HG02885 (cell line): ENCODE results near the gene RFX2.
"Not testable (repeated sequence)": the region's sequence is repeated elsewhere in the genome, so short reads cannot be mapped to it uniquely, and the experiment has no call there.

Experiments used
- ATAC-seq: cut with Tn5 transposase; IDR thresholded peaks from one replicate; pipeline ENCODE4 v1.9.1; 2021; ENCODE audit warnings: mild to moderate bottlenecking; ENCODE audit not compliant: unreplicated experiment, poor library complexity

Gene RFX2

GRCh38 chr19:5977785-5978605, 132.3 kb downstream of the RFX2 start, which contains the start of gene RANBP3:
TSS of gene RANBP3 (minus strand) at chr19:5978140. CDS start at chr19:5978082, 58 bp downstream.
- peak; percentile 91 for ATAC-seq

GRCh38 chr19:5977222-5977784, 133.0 kb downstream of the RFX2 start:
- no peak for ATAC-seq

- ATAC-seq: no peak
Observed at GRCh38 chr19:5976768-5977167, 133.5 kb downstream of the RFX2 start.

- no peak for ATAC-seq
Observed at GRCh38 chr19:5975388-5975728, 134.9 kb downstream of the RFX2 start.

- ATAC-seq: no peak
Observed at GRCh38 chr19:5974721-5975387, 135.4 kb downstream of the RFX2 start.

GRCh38 chr19:5973867-5974635, 136.2 kb downstream of the RFX2 start:
- no peak for ATAC-seq

- ATAC-seq: no peak
Observed at GRCh38 chr19:5973376-5973775, 136.9 kb downstream of the RFX2 start.

- ATAC-seq: no peak
Observed at GRCh38 chr19:5972355-5972731, 138.0 kb downstream of the RFX2 start.

GRCh38 chr19:5971714-5972354, 138.5 kb downstream of the RFX2 start:
- no peak for ATAC-seq

- no peak for ATAC-seq
Observed at GRCh38 chr19:5969476-5969875, 140.8 kb downstream of the RFX2 start.

GRCh38 chr19:5968431-5969373, 141.6 kb downstream of the RFX2 start:
- ATAC-seq: no peak

GRCh38 chr19:5967994-5968430, 142.3 kb downstream of the RFX2 start:
- no peak for ATAC-seq

GRCh38 chr19:5967571-5967970, 142.7 kb downstream of the RFX2 start:
- no peak for ATAC-seq

GRCh38 chr19:5966941-5967340, 143.4 kb downstream of the RFX2 start:
- no peak for ATAC-seq

GRCh38 chr19:5966215-5966614, 144.1 kb downstream of the RFX2 start:
- ATAC-seq: no peak

GRCh38 chr19:5964816-5965565, 145.3 kb downstream of the RFX2 start:
- ATAC-seq: no peak

GRCh38 chr19:5963855-5964254, 146.4 kb downstream of the RFX2 start:
- no peak for ATAC-seq

- not testable (repeated sequence) for ATAC-seq
Observed at GRCh38 chr19:5963259-5963658, 147.0 kb downstream of the RFX2 start.
